Uterus (tissue), 2 donors: ENCODE measurements around the gene GJB4.

Experiments used
- POLR2A ChIP-seq, 2 donors: fragments of 450-650 bp; IDR thresholded peaks; one replicate each; pipeline ENCODE4 v1.6.1; 2016; ENCODE audit warnings: antibody characterized with exemption in 2 of 2, mild to moderate bottlenecking in 1 of 2, moderate library complexity in 1 of 2
- TF ChIP-seq, protein P1 (sequence below), 4 experiments: fragments of 200-600 bp in 2 of 4; fragments of 450-650 bp in 2 of 4; sonication (generic) in 2 of 4; IDR thresholded peaks; one replicate each; pipeline ENCODE4 v1.5.1; 2016 to 2019; ENCODE audit warnings: antibody characterized with exemption in 4 of 4, mild to moderate bottlenecking in 2 of 4, moderate library complexity in 1 of 4

DNA sequence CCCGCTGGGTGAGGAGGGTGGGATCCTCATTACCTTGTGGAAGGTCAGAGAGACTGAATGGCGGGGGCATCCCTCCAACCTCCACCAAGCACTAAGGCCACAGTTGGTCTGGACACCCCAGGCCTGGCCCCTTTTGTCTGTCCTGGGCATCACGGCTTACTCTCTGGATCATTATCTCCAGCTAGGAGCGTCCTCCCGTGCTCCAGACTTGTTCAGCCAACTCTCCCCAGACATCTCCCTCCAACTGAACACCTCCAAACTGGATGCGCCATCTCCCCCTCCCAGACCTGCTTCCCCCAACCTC, 11.9 kb upstream of the GJB4 start:
- TF ChIP-seq, protein P1, sequence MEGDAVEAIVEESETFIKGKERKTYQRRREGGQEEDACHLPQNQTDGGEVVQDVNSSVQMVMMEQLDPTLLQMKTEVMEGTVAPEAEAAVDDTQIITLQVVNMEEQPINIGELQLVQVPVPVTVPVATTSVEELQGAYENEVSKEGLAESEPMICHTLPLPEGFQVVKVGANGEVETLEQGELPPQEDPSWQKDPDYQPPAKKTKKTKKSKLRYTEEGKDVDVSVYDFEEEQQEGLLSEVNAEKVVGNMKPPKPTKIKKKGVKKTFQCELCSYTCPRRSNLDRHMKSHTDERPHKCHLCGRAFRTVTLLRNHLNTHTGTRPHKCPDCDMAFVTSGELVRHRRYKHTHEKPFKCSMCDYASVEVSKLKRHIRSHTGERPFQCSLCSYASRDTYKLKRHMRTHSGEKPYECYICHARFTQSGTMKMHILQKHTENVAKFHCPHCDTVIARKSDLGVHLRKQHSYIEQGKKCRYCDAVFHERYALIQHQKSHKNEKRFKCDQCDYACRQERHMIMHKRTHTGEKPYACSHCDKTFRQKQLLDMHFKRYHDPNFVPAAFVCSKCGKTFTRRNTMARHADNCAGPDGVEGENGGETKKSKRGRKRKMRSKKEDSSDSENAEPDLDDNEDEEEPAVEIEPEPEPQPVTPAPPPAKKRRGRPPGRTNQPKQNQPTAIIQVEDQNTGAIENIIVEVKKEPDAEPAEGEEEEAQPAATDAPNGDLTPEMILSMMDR (IDR thresholded peaks at IDR 0.05), result no peak
- no peak for TF ChIP-seq POLR2A (IDR thresholded peaks at IDR 0.05)
